Activated CD4-positive, alpha-beta T cell treated with anti-CD3 and anti-CD28 coated beads for 36 hours (primary cell): Measurements from ENCODE around the gene GALNT7. TPM values are rescaled to one million over a fixed set of nuclear protein-coding genes. Genes with fewer than 3 reads are reported as not detected.

Source experiments
- ATAC-seq: fragments of 200-7000 bp; cut with Tn5 transposase; one replicate; pipeline ENCODE4 v1.10.0; 2021; ENCODE audit warnings: mild to moderate bottlenecking, moderate library complexity
- CTCF ChIA-PET: fragments of 350-600 bp; sonication (Branson Sonifier 250); formaldehyde crosslinking; loops from one replicate; lab custom pipeline; 2021; ENCODE audit warnings: antibody characterized with exemption; lab: Charles Lee
- POLR2A ChIA-PET: fragments of 350-600 bp; sonication (Branson Sonifier 250); formaldehyde crosslinking; loops from one replicate; lab custom pipeline; 2021; ENCODE audit warnings: antibody characterized with exemption, inconsistent platforms; lab: Charles Lee
- DNase-seq: peaks from one replicate; pipeline ENCODE4 v3.0.0-alpha.2; 2020
- H3K27ac Mint-ChIP-seq: one replicate; pipeline ENCODE4 v1.8.0; 2021; ENCODE audit warnings: mixed read lengths
- H3K27me3 Mint-ChIP-seq: one replicate; pipeline ENCODE4 v1.8.0; 2021; ENCODE audit warnings: mixed read lengths
- H3K36me3 Mint-ChIP-seq: one replicate; pipeline ENCODE4 v1.8.0; 2021; ENCODE audit warnings: low read depth, mixed read lengths
- H3K4me1 Mint-ChIP-seq: one replicate; pipeline ENCODE4 v1.8.0; 2021; ENCODE audit warnings: mixed read lengths
- H3K4me3 Mint-ChIP-seq: one replicate; pipeline ENCODE4 v1.8.0; 2021; ENCODE audit warnings: mild to moderate bottlenecking, moderate library complexity, mixed read lengths
- H3K9me3 Mint-ChIP-seq: one replicate; pipeline ENCODE4 v1.8.0; 2021; ENCODE audit warnings: low read depth, mixed read lengths
- intact Hi-C, 2 experiments: fragments of 100-400 bp; cut with DNase I in 1 of 2; cut with micrococcal nuclease in 1 of 2; formaldehyde crosslinking; loops; one replicate each; pipeline versions ENCODE4 v1.14.2 to v1.15.1; 2022 to 2024; cut with DNase I, micrococcal nuclease
- total RNA-seq, 2 experiments: library from RNA; stranded (reverse); gene quantifications; one replicate each; pipeline ENCODE4 v1.2.3, GENCODE V29; 2021

The GALNT7 gene
- total RNA-seq, 2 experiments from 2014 or later: 11.4 to 15.1 TPM

DNA sequence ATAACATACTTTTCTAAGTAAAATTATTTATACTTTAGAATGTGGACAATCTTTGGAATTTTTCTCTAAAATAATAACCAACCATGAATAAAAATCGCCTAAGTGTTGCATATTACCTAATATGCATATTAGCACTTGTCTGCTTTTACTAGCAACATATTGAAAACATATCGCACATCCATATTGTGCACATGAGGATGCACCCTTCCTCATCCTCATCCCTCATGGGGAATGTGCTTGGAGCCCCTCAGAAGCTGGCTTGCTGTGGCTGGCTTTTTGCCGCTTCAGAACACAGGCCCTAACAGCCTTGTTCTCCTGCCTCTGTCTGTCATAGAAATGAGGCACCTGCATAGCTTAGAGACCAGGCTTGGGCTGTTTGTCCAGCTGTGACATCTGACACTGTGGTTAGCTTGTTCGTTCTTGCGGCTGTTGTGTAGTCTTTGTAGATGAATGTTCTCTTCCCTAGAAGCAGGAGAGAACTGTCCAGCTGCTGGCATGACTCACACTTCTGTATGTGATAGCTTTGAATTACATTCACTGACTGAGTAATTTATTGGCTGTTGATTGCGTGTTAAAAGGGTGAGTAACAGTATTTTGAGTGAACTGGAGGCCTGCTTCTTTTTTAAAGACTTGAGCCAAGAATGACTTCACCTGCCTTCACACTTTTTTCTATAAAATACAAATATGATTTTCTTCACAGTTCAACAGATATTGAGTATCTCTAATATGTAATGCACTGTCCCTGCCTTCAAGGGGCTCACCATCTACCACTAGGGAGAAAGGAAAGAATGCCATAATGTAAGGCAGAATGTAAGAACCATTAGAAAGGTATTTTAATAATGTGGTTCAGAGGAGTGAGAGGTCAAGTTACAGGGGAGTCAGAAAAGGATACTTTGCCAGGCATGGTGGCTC is 83.7 kb downstream of the GALNT7 start:
- no peaks in the 10 kb centered on the region for H3K9me3 Mint-ChIP-seq
- H3K36me3 Mint-ChIP-seq: peaks cover 7% of the 10 kb centered on the region
- ChIA-PET CTCF (interaction anchor here (0.5 to 3.0 kb wide), 5 partner anchors 10 to 239 kb away, joined by 4 to 18 read pairs (median 4); no protein-coding TSS in a partner anchor), POLR2A (interaction anchor here (0.7 kb wide), 1 partner anchor 86 kb away, joined by 3 read pairs; no protein-coding TSS in a partner anchor)
- ATAC-seq: peak; percentile 92
- H3K4me1 Mint-ChIP-seq: peaks cover 14% of the 10 kb centered on the region
- H3K4me3 Mint-ChIP-seq: no peak overlapping the region
- no peaks in the 10 kb centered on the region for H3K27me3 Mint-ChIP-seq
- peak; percentile 58 for DNase-seq
- H3K27ac Mint-ChIP-seq: no peak overlapping the region
- intact Hi-C loops: loop anchor here (1.0 to 5.0 kb wide), 2 partner anchors 60 to 83 kb away; no protein-coding TSS in a partner anchor

DNA sequence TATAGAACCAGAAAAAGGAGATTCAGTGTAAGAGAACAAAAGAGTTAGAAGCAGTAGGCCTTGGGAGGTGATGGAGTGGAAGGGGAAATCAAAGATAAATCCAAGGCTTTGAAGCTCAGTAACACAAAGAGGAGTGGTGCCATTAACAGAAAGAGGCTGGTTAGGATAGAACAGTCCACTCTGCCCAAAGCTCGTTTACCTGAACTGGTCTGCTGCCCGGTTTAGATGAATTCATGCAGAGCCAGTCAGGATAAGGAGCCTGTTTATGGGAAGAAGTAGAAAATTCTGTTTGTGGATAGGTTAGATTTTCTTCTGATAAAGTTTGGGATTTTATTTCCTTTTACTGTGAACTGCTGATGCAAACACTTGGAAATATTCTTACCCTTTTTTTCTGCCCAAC is 85.0 kb downstream of the GALNT7 start:
- ATAC-seq (no peak), DNase-seq (no peak)
- H3K36me3 Mint-ChIP-seq: peaks cover 4% of the 10 kb centered on the region
- H3K27ac Mint-ChIP-seq: no peak overlapping the region
- H3K4me1 Mint-ChIP-seq: peaks cover 14% of the 10 kb centered on the region
- no peaks in the 10 kb centered on the region for H3K27me3 Mint-ChIP-seq
- POLR2A ChIA-PET: no interaction called here
- H3K9me3 Mint-ChIP-seq: no peaks in the 10 kb centered on the region
- CTCF ChIA-PET: interaction anchor here (0.7 to 3.0 kb wide), 7 partner anchors 14 to 242 kb away, joined by 3 to 18 read pairs (median 3); no protein-coding TSS in a partner anchor
- intact Hi-C loops: loop anchor here (5.0 kb wide), 1 partner anchor 61 kb away; no protein-coding TSS in a partner anchor
- no peak overlapping the region for H3K4me3 Mint-ChIP-seq

DNA sequence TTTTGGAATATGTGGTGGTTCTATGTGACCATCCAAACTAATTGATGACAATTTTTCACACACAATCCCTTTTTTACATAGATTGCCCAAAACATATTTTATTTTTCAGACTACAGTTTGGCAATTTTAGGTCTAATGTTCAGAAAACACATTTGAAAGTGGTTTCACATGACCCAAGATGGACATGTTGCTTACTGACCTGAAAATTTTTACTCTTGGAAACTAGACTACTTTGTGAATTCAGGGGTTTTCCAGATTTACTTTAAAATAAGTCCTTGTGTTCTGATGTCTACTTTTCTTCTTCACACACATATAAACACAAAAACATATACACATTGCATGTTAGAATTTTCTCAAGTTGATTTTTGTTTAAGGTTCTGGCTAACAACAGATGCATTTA is 86.0 kb downstream of the GALNT7 start:
- DNase-seq (no peak), ATAC-seq (no peak)
- CTCF ChIA-PET: interaction anchor here (1.2 to 3.0 kb wide), 3 partner anchors 37 to 241 kb away, joined by 3 to 18 read pairs (median 9); no protein-coding TSS in a partner anchor
- no peak overlapping the region for H3K27ac Mint-ChIP-seq
- H3K4me3 Mint-ChIP-seq: no peak overlapping the region
- peaks cover 4% of the 10 kb centered on the region for H3K36me3 Mint-ChIP-seq
- POLR2A ChIA-PET: no interaction called here
- peaks cover 12% of the 10 kb centered on the region for H3K4me1 Mint-ChIP-seq
- H3K27me3 Mint-ChIP-seq: no peaks in the 10 kb centered on the region
- intact Hi-C loops: loop anchor here (5.0 kb wide), 1 partner anchor 62 kb away; no protein-coding TSS in a partner anchor
- no peaks in the 10 kb centered on the region for H3K9me3 Mint-ChIP-seq

DNA sequence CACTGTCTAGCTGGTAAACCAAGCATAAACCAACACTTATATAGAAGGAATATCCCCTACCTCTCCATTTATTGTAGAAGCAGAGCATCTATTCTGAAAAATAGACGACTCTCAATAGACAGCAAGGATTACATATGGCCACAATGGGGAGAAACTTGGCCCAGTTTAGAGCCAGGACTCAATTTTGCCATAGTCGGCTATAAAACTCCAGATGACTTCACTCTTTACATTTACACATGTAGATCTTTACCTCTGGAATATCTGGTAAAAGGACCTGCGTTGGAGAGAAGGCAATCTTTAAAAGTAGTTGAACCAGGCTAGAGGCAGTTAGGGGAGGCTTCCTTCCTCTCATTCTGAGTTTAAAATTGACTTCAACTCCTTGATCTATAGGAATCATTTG is 88.2 kb downstream of the GALNT7 start:
- no peak for ATAC-seq
- ChIA-PET CTCF (interaction anchor here (0.6 to 3.9 kb wide), 26 partner anchors 8 to 1708 kb away, joined by 3 to 80 read pairs (median 4); partner anchors contain the start of gene GALNT7), POLR2A (no interaction called here)
- H3K4me1 Mint-ChIP-seq: peaks cover 9% of the 10 kb centered on the region
- H3K4me3 Mint-ChIP-seq: no peak overlapping the region
- no peak overlapping the region for H3K27ac Mint-ChIP-seq
- no peaks in the 10 kb centered on the region for H3K27me3 Mint-ChIP-seq
- intact Hi-C loops: loop anchor here (1.0 to 2.0 kb wide), 3 partner anchors 88 to 244 kb away; partner anchors contain the start of gene GALNT7 (in 1 of the 2)
- peaks cover 4% of the 10 kb centered on the region for H3K36me3 Mint-ChIP-seq
- no peak for DNase-seq
- no peaks in the 10 kb centered on the region for H3K9me3 Mint-ChIP-seq

DNA sequence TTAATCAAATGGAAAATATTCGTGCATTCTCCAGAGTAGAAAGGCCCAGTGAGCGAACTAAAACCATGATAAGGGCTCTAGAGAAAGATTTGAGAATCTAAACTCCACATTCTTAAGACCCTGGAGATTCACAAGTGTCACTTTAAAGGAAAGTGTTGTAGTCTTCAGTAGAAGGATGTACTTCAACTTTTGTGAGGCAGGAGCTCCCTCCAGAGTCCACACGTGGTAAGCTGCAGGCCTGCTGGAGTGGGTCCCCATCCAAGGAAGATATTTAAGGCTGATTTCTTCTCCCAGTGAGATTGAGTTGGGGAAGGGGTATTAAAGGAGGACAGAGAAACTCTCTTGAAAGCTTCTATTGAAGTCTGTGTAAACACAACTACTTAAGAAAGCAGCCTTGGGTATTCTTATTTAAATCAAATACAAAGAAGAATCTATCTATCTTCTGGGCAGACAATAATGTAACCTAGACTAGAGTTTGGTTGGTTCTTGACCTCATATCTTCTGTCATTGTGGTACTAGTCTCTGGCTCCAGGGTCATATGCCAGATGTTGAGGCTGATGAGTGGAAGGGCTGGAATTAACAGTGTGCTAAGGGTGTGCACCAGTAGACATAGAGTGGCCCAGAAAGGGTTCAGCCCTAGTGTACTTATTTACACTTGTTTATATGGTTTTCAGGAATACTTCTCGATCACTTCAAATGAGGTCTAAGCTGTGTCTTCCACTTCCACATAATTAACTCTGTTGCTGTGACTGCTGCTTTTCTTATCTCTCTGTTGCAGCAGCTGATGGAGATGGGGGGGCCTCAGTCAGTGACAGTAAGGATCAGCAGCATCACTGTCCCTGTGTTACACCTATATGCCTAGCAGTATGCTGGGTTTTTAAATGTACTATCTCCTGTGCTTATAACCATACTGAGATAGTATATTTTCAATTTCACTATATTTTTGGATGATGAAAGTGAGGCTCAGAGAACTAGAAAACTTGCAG is 89.4 kb downstream of the GALNT7 start:
- CTCF ChIA-PET: interaction anchor here (0.6 to 3.9 kb wide), 34 partner anchors 9 to 435 kb away, joined by 3 to 80 read pairs (median 4); partner anchors contain the start of gene GALNT7
- POLR2A ChIA-PET: no interaction called here
- no peak overlapping the region for H3K27ac Mint-ChIP-seq
- ATAC-seq (peak; percentile 94), DNase-seq (peak; percentile 76)
- no peak overlapping the region for H3K4me3 Mint-ChIP-seq
- H3K9me3 Mint-ChIP-seq: no peaks in the 10 kb centered on the region
- H3K4me1 Mint-ChIP-seq: peaks cover 7% of the 10 kb centered on the region
- no peaks in the 10 kb centered on the region for H3K27me3 Mint-ChIP-seq
- peaks cover 2% of the 10 kb centered on the region for H3K36me3 Mint-ChIP-seq
- intact Hi-C loops: loop anchor here (1.0 to 2.0 kb wide), 3 partner anchors 89 to 245 kb away; partner anchors contain the start of gene GALNT7 (in 1 of the 2)

DNA sequence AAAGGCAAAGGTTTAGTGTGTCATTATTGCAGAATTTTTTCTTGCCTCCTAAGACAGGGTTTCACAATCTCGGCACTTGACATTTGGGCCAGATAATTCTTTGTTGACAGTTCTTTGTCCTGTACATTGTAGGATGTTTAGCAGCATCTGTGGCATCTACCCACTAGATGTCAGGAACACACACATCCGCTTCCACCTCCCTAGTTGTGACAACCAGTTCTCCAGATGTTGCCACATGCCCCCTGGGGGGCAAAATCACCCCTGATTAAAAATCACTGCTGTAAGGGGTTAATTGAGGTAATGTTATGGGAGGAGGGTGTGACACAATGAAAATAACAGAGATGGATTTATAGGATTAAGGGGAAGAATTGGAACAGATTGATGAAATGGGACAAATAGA is 90.3 kb downstream of the GALNT7 start:
- POLR2A ChIA-PET: no interaction called here
- intact Hi-C loops: no loop called here
- no peaks in the 10 kb centered on the region for H3K9me3 Mint-ChIP-seq

DNA sequence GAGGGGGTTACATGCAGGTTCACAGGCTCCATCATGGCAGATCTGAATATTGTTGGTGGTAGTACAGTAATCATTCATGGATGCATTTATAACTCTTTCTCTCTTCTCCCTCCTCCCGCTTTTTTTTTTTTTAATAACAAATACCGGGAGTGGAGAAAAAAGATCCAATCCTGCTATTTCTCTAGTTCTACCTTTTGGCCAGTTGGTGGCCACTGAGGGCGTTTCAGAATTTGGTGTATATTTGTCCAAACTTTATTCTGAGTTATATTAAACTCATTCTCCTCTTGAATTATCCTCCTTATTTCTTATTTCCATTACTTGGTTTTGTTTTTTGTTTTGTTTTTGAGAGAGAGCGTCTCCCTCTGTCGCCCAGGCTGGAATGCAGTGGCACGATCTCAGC is 90.7 kb downstream of the GALNT7 start:
- Mint-ChIP-seq H3K4me3 (no peak overlapping the region), H3K27ac (no peak overlapping the region), H3K9me3 (no peaks in the 10 kb centered on the region), H3K36me3 (no peaks in the 10 kb centered on the region), H3K4me1 (peaks cover 8% of the 10 kb centered on the region), H3K27me3 (no peaks in the 10 kb centered on the region)
- ChIA-PET POLR2A (no interaction called here), CTCF (interaction anchor here (2.3 to 3.4 kb wide), 2 partner anchors 236 to 246 kb away, joined by 7 to 19 read pairs; no protein-coding TSS in a partner anchor)
- intact Hi-C loops: no loop called here
- DNase-seq (no peak), ATAC-seq (no peak)

More for the DNA sequence above, 90.3 kb downstream of the GALNT7 start:
- no peak for ATAC-seq
- no peak overlapping the region for H3K27ac Mint-ChIP-seq
- H3K27me3 Mint-ChIP-seq: no peaks in the 10 kb centered on the region
- H3K4me1 Mint-ChIP-seq: peaks cover 3% of the 10 kb centered on the region
- H3K4me3 Mint-ChIP-seq: no peak overlapping the region
- CTCF ChIA-PET: interaction anchor here (1.0 to 3.9 kb wide), 6 partner anchors 40 to 247 kb away, joined by 3 to 80 read pairs (median 8); partner anchors contain the start of gene GALNT7
- DNase-seq: no peak
- H3K36me3 Mint-ChIP-seq: no peaks in the 10 kb centered on the region

DNA sequence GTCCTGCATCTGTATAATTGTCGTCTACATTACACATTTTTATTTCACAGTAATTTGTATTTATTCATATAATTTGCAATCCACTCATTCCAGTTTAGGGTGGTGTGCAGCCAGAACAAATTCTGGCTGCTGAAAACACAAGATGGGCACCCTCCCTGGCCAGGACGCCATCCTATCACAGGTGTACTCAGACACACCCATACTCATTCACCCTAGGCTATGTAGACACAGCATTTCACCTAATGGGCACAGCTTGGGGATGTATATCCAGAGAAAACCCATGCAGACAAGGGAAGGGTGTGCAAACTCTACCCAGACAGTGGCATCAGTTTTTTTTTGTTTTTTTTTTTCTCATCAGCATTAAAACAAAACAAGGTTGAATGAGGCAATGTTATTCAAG is 92.4 kb downstream of the GALNT7 start:
- Mint-ChIP-seq H3K36me3 (no peaks in the 10 kb centered on the region), H3K27me3 (no peaks in the 10 kb centered on the region), H3K4me1 (peaks cover 22% of the 10 kb centered on the region), H3K9me3 (no peaks in the 10 kb centered on the region), H3K4me3 (no peak overlapping the region), H3K27ac (no peak overlapping the region)
- DNase-seq: no peak
- ATAC-seq: no peak
- ChIA-PET CTCF (interaction anchor here (0.6 to 3.4 kb wide), 7 partner anchors 46 to 619 kb away, joined by 3 to 19 read pairs (median 3); no protein-coding TSS in a partner anchor), POLR2A (no interaction called here)
- intact Hi-C loops: no loop called here

DNA sequence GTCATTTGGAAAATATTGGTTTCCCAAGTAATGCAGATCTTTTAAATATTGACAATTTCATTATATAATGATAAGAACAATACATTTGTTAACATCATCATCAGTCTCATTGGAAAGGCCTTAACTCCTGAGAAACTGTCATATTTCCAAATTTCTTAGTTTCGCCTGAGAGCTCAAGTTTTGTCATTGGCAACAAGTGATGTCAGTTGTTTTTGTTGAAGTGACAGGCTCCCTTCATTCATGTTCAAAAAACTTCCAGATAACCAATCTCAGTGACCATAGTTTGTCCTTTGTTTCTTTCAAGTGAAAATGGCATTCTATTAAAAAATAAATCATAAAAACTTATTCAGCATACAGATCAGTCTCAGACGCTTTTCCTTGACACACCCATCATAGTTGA is 93.8 kb downstream of the GALNT7 start:
- H3K4me1 Mint-ChIP-seq: peaks cover 22% of the 10 kb centered on the region
- H3K27me3 Mint-ChIP-seq: no peaks in the 10 kb centered on the region
- H3K27ac Mint-ChIP-seq: no peak overlapping the region
- CTCF ChIA-PET: interaction anchor here (1.2 to 3.4 kb wide), 3 partner anchors 14 to 249 kb away, joined by 5 to 19 read pairs (median 9); no protein-coding TSS in a partner anchor
- no peaks in the 10 kb centered on the region for H3K36me3 Mint-ChIP-seq
- DNase-seq (no peak), ATAC-seq (no peak)
- H3K9me3 Mint-ChIP-seq: no peaks in the 10 kb centered on the region
- H3K4me3 Mint-ChIP-seq: no peak overlapping the region
- intact Hi-C loops: no loop called here
- POLR2A ChIA-PET: no interaction called here

DNA sequence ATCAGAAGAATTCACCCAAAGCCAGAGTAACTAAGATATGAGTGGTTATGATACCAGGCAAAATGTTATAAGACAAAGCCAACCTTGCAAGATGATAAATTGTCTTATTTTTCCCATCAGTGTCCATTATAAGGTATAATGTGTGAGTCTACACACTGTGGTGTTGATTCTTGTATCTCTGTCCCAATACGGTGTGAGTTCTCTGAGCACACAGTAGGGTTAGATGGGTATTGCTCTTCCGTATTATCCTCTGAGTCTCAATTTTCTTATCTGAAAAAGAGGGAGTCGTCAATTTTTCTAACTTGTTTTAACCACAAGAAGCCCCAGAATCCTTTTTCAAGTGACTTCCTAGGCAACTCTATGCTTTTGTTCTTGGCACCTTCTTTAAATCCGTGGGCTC is 95.6 kb downstream of the GALNT7 start:
- H3K4me3 Mint-ChIP-seq: peak overlapping the region; percentile 51
- H3K36me3 Mint-ChIP-seq: no peaks in the 10 kb centered on the region
- POLR2A ChIA-PET: no interaction called here
- DNase-seq: no peak
- H3K4me1 Mint-ChIP-seq: peaks cover 24% of the 10 kb centered on the region
- no peaks in the 10 kb centered on the region for H3K27me3 Mint-ChIP-seq
- H3K27ac Mint-ChIP-seq: peak overlapping the region; percentile 26
- no peaks in the 10 kb centered on the region for H3K9me3 Mint-ChIP-seq
- intact Hi-C loops: no loop called here
- peak; percentile 30 for ATAC-seq
- CTCF ChIA-PET: interaction anchor here (1.1 to 2.9 kb wide), 3 partner anchors 37 to 251 kb away, joined by 3 to 13 read pairs (median 7); no protein-coding TSS in a partner anchor
